GM13976 (cell line): ENCODE results near the gene SPINK7.
"Not testable (repeated sequence)": the region's sequence is repeated elsewhere in the genome, so short reads cannot be mapped to it uniquely, and the experiment has no call there.

Source experiments
- DNase-seq: peaks from one replicate; pipeline ENCODE4 v3.0.0; 2012; ENCODE audit warnings: low spot score
- in situ Hi-C: fragments of 300-500 bp; cut with MboI; formaldehyde crosslinking; loops from one replicate; pipeline ENCODE4 v1.12.0; 2022; ENCODE audit warnings: low sequenced_read_pairs, mixed read lengths, inconsistent platforms; ENCODE audit not compliant: unreplicated experiment
- TF ChIP-seq, protein P1 (sequence below): IDR thresholded peaks from 2 replicates; pipeline ENCODE4 v1.5.1; 2012; ENCODE audit warnings: borderline replicate concordance, mild to moderate bottlenecking; ENCODE audit not compliant: insufficient read depth; ENCODE audit errors: extremely low read depth, missing control alignments, control extremely low read depth

SPINK7 gene

DNA sequence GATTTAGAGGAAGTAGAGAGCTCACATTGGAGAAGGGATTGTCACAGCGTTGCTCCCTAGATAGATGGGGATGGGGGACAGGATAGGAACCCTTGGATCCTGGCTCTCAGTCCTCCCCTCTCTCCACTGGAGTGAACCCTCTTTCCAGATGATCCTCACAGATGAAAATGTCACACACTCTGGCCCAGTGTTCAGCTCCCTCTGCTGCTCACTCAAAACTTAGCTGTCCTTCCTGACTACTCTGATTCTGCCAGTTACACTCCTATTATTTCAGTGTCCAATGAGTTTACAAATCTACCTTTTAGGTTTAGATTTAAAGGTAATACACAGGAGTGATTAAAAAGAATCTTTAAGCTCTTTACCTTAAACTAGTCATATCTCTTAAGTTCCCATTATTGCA, 5.8 kb upstream of the SPINK7 start:
- TF ChIP-seq, protein P1, sequence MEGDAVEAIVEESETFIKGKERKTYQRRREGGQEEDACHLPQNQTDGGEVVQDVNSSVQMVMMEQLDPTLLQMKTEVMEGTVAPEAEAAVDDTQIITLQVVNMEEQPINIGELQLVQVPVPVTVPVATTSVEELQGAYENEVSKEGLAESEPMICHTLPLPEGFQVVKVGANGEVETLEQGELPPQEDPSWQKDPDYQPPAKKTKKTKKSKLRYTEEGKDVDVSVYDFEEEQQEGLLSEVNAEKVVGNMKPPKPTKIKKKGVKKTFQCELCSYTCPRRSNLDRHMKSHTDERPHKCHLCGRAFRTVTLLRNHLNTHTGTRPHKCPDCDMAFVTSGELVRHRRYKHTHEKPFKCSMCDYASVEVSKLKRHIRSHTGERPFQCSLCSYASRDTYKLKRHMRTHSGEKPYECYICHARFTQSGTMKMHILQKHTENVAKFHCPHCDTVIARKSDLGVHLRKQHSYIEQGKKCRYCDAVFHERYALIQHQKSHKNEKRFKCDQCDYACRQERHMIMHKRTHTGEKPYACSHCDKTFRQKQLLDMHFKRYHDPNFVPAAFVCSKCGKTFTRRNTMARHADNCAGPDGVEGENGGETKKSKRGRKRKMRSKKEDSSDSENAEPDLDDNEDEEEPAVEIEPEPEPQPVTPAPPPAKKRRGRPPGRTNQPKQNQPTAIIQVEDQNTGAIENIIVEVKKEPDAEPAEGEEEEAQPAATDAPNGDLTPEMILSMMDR: no peak
- no peak for DNase-seq
- in situ Hi-C loops: no loop called here

DNA sequence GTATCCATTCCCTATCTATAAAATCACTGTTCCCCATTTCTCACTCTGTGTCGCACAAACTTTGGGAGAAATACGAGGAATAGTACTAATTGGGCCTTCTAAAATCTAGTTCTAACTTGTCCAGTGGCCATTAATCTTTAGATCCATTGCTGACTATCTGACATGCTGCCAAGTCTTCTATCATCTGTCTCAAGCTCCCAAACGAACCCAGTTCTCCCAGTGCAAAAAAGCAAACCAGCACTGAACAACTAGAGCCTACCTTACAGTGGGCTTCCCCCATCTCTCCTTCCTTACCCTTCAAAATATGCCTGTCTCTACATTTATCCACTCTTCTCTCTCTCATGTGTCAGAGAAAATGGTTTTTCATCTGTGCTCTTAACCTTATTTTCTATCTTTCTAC, 3.2 kb upstream of the SPINK7 start:
- in situ Hi-C loops: no loop called here
- DNase-seq: no peak
- TF ChIP-seq, protein P1: no peak

DNA sequence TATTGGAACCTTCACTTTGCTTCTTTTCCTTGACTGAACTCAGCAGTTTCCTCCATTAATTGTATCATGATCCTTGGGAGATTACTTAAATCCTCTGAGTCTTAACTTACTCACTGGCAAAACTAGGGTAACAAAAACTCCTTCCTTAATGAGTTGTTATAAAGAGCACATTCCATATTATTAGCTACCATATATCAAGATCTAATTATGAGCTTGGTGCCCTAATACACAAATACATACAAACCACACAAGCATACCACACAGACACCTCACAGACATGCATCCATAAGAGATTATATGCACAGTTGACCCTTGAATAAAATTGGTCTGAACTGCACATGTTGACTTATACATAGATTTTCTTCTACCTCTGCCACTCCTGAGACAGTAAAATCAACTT, 2.5 kb upstream of the SPINK7 start:
- no peak for DNase-seq
- in situ Hi-C loops: no loop called here
- TF ChIP-seq, protein P1: no peak

DNA sequence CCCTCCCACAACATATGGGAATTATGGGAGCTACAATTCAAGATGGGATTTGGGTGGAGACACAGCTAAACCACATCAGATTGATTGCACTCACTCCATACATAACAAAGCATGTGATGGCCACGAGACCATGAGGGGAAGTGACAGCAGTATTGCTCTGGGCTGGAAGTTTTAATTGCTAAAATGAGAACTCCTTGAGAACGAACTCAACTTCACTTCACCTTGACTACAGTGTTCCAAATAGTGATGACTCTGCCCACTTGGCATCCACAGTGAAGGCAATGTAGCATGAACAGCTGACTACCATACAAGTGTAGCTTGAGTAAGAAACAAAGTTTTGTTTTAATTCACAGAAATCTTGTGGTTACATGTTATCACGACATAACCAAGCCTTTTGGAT, 739 bp upstream of the SPINK7 start:
- TF ChIP-seq, protein P1: no peak
- in situ Hi-C loops: no loop called here
- no peak for DNase-seq

DNA sequence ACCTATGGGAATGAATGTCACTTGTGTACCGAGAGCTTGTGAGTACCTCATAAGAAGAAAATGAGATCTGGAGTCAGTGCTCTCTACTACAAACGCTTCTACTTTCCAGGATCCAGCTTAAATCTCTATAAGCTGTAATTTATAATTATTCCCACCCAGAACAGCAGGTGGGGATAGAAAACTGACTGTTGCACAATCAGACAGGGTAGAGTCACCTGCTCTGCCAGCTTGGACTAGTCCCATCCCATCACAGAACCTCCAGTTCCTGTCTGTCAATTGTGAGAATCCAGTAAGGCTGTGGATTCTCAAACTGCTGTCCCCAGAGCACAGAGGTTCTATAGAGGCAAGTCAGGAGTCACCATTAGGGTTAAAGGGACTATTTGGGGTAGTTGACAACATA, 2.0 kb downstream of the SPINK7 start:
- DNase-seq: no peak
- in situ Hi-C loops: no loop called here
- TF ChIP-seq, protein P1: no peak

DNA sequence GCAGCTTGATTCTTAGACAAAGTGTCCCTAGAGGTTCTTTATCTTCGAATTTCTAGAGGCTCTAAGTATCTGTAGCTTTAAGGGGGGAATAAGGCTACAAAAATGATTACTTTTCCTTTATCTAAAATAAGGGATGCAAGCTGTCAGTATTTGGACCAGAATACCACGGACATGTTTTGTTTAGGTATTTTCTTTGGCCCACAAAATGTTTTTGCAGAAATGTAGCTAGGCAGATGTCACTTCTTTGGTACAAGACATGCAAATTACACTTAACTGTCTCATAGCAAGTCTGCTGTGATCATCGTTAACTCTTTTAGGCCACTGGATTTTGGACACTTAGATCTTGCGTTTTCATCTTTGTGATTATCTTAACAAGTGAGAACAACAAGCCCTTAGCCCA, 2.5 kb downstream of the SPINK7 start:
- in situ Hi-C loops: no loop called here
- TF ChIP-seq, protein P1: no peak
- no peak for DNase-seq

DNA sequence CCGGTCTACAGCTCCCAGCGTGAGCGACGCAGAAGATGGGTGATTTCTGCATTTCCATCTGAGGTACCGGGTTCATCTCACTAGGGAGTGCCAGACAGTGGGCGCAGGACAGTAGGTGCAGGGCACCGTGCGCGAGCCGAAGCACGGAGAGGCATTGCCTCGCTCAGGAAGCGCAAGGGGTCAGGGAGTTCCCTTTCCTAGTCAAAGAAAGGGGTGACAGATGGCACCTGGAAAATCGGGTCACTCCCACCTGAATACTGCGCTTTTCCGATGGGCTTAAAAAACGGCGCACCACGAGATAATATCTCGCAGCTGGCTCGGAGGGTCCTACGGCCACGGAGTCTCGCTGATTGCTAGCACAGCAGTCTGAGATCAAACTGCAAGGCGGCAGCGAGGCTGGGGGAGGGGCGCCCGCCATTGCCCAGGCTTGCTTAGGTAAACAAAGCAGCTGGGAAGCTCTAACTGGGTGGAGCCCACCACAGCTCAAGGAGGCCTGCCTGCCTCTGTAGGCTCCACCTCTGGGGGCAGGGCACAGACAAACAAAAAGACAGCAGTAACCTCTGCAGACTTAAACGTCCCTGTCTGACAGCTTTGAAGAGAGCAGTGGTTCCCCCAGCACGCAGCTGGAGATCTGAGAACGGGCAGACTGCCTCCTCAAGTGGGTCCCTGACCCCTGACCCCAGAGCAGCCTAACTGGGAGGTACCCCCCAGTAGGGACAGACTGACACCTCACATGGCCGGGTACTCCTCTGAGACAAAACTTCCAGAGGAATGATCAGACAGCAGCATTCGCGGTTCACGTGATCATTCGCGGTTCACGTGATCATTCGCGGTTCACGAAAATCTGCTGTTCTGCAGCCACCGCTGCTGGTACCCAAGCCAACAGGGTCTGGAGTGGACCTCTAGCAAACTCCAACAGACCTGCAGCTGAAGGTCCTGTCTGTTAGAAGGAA, 8.1 kb downstream of the SPINK7 start:
- DNase-seq, in situ Hi-C loops: not testable (repeated sequence)
